SK-N-SH (cell line): ENCODE results near the gene P2RY14. TPM values are rescaled to one million over a fixed set of nuclear protein-coding genes. Genes with fewer than 3 reads are reported as not detected.
"Not testable (repeated sequence)": the region's sequence is repeated elsewhere in the genome, so short reads cannot be mapped to it uniquely, and the experiment has no call there.

Experiments used
- CTCF ChIA-PET: fragments of 300-600, 350-600 bp; formaldehyde crosslinking; extraction: SDS; loops from one replicate; lab custom pipeline; 2021; lab: Yijun Ruan, JAX
- POLR2A ChIA-PET: fragments of 350-600 bp; sonication (Branson Sonifier 250); formaldehyde crosslinking; extraction: SDS; loops from one replicate; lab custom pipeline; 2020; ENCODE audit warnings: antibody characterized with exemption, inconsistent platforms; lab: Yijun Ruan, JAX
- DNase-seq: peaks from one replicate; pipeline ENCODE4 v3.0.0; 2012
- H2AFZ ChIP-seq: fragments of 200-600 bp; sonication (generic); 2 replicates; pipeline ENCODE4 v1.8.1; 2016; ENCODE audit warnings: antibody characterized with exemption, mild to moderate bottlenecking, low read depth
- H3F3A ChIP-seq: fragments of 200-600 bp; sonication (generic); replicated peaks from 2 replicates; pipeline ENCODE3; 2016; ENCODE audit warnings: antibody characterized with exemption, mild to moderate bottlenecking; ENCODE audit not compliant: insufficient read depth
- H3K27ac ChIP-seq, 2 experiments: fragments of 200-500 bp in 1 of 2; fragments of 200-600 bp in 1 of 2; sonication (Bioruptor generic) in 1 of 2; sonication (generic), shearing (Covaris generic) in 1 of 2; 2 replicates each; pipeline versions ENCODE4 v1.5.1 to v1.6.1; 2014 to 2016; ENCODE audit warnings: low read depth in 2 of 2, inconsistent platforms in 1 of 2, low read length in 1 of 2, mild to moderate bottlenecking in 1 of 2, mixed read lengths in 1 of 2
- H3K27me3 ChIP-seq: fragments of 200-600 bp; sonication (generic), shearing (Covaris generic); 2 replicates; pipeline ENCODE4 v1.6.1; 2016; ENCODE audit warnings: mixed run types; ENCODE audit not compliant: insufficient read depth
- H3K36me3 ChIP-seq, 2 experiments: fragments of 200-500 bp in 1 of 2; fragments of 200-600 bp in 1 of 2; sonication (Bioruptor generic) in 1 of 2; sonication (generic) in 1 of 2; replicated peaks in 1 of 2; 2 replicates each; pipeline versions ENCODE3 to v1.5.1; 2014 to 2016; ENCODE audit warnings: low read length in 1 of 2, mild to moderate bottlenecking in 1 of 2; ENCODE audit not compliant: insufficient read depth in 2 of 2, control insufficient read depth in 1 of 2
- H3K4me1 ChIP-seq, 2 experiments: fragments of 200-500 bp in 1 of 2; fragments of 200-600 bp in 1 of 2; sonication (Bioruptor generic) in 1 of 2; sonication (generic), shearing (Covaris generic) in 1 of 2; 2 replicates each; pipeline versions ENCODE4 v1.5.1 to v1.6.1; 2014 to 2016; ENCODE audit warnings: low read depth in 1 of 2, low read length in 1 of 2, mixed run types in 1 of 2; ENCODE audit not compliant: insufficient read depth in 2 of 2, control insufficient read depth in 1 of 2
- H3K4me2 ChIP-seq: fragments of 200-600 bp; sonication (generic), shearing (Covaris generic); 2 replicates; pipeline ENCODE4 v1.6.1; 2017; ENCODE audit warnings: mixed run types
- H3K4me3 ChIP-seq, 2 experiments: fragments of 200-500 bp in 1 of 2; fragments of 200-600 bp in 1 of 2; sonication (Bioruptor generic) in 1 of 2; sonication (generic), shearing (Covaris generic) in 1 of 2; 2 replicates each; pipeline versions ENCODE4 v1.5.1 to v1.8.1; 2014 to 2016; ENCODE audit warnings: low read depth in 2 of 2, inconsistent platforms in 1 of 2, low read length in 1 of 2, mild to moderate bottlenecking in 1 of 2, mixed read lengths in 1 of 2, moderate library complexity in 1 of 2
- H3K79me2 ChIP-seq: fragments of 200-600 bp; sonication (generic); 2 replicates; pipeline ENCODE4 v1.8.1; 2017; ENCODE audit warnings: mild to moderate bottlenecking; ENCODE audit not compliant: insufficient read depth
- H3K9ac ChIP-seq: fragments of 200-600 bp; sonication (generic); 2 replicates; pipeline ENCODE4 v1.6.1; 2017; ENCODE audit warnings: mixed run types
- H3K9me2 ChIP-seq: fragments of 200-600 bp; sonication (generic); 2 replicates; pipeline ENCODE4 v1.6.1; 2017; ENCODE audit warnings: mixed run types
- H3K9me3 ChIP-seq: fragments of 200-600 bp; sonication (generic); 2 replicates; pipeline ENCODE4 v1.6.1; 2017; ENCODE audit warnings: mixed run types, mild to moderate bottlenecking, moderate library complexity
- H4K20me1 ChIP-seq: fragments of 200-600 bp; sonication (generic); 2 replicates; pipeline ENCODE4 v1.6.1; 2017; ENCODE audit warnings: mild to moderate bottlenecking, mixed run types; ENCODE audit not compliant: insufficient read depth
- CTCF ChIP-seq: fragments of 200-600 bp; sonication (generic); IDR thresholded peaks from 2 replicates; pipeline ENCODE4 v1.6.1; 2017; ENCODE audit warnings: antibody characterized with exemption, mild to moderate bottlenecking, moderate library complexity
- ELF1 ChIP-seq: IDR thresholded peaks from 2 replicates; pipeline ENCODE4 v1.4.0; 2012
- EP300 ChIP-seq, 2 experiments: IDR thresholded peaks; 2 replicates each; pipeline versions ENCODE4 v1.4.0 to v1.6.1; 2012; ENCODE audit warnings: borderline replicate concordance in 1 of 2, low read depth in 1 of 2, low read length in 1 of 2
- FOXM1 ChIP-seq: IDR thresholded peaks from 2 replicates; pipeline ENCODE4 v1.4.0; 2012; ENCODE audit warnings: low read depth, mild to moderate bottlenecking
- IRF3 ChIP-seq: fragments of 150-350 bp; IDR thresholded peaks from 2 replicates; pipeline ENCODE4 v1.6.1; 2016; ENCODE audit warnings: mild to moderate bottlenecking, low read depth, low read length
- RCOR1 ChIP-seq: fragments of 150-350 bp; IDR thresholded peaks from 2 replicates; pipeline ENCODE4 v1.6.1; 2017; ENCODE audit warnings: antibody characterized with exemption, low read length
- REST ChIP-seq: IDR thresholded peaks from 2 replicates; pipeline ENCODE4 v1.6.1; 2012; ENCODE audit warnings: mild to moderate bottlenecking, low read depth, low read length, moderate library complexity
- TEAD4 ChIP-seq: IDR thresholded peaks from 2 replicates; pipeline ENCODE4 v1.4.0; 2012; ENCODE audit warnings: mild to moderate bottlenecking, borderline replicate concordance; ENCODE audit not compliant: insufficient read depth
- WGBS: methylation state at CpG from one replicate; pipeline ENCODE4 v1.1.6; 2017; ENCODE audit warnings: low lambda C conversion rate; 5-methylcytosine and 5-hydroxymethylcytosine counted together
- polyA plus RNA-seq, 3 experiments: library from polyadenylated mRNA; depleted of rRNA; stranded (reverse); fragments of >200 nt; gene quantifications; 2 replicates each; pipeline ENCODE4 v1.2.3, GENCODE V29; 2012

The P2RY14 gene
- polyA plus RNA-seq, 1 of the 3 experiments (the other 2 are of a cell fraction) = not detected

- no peak overlapping the region for H3K4me3 ChIP-seq
- no peaks in the 10 kb centered on the region for H4K20me1 ChIP-seq
- no peak for TF ChIP-seq REST
- no peak for TF ChIP-seq FOXM1
- no peak for TF ChIP-seq IRF3
- no peak for TF ChIP-seq ELF1
- no peak for TF ChIP-seq TEAD4
- TF ChIP-seq CTCF = no peak
- no peak for TF ChIP-seq EP300 (IDR thresholded peaks at IDR 0.05; ENCODE audit: borderline replicate concordance in 1 of 2, low read depth in 1 of 2, low read length in 1 of 2)
- TF ChIP-seq RCOR1 = no peak
- peaks cover 4% of the 10 kb centered on the region for H3F3A ChIP-seq
- H3K4me2 ChIP-seq = no peak overlapping the region
- H3K27ac ChIP-seq = no peak overlapping the region
- H3K9me3 ChIP-seq = no peaks in the 10 kb centered on the region
- no peaks in the 10 kb centered on the region; a peak in 2 of 4 replicates for H3K4me1 ChIP-seq
- H3K9me2 ChIP-seq = no peaks in the 10 kb centered on the region
- no peak for DNase-seq
- ChIA-PET CTCF (interaction anchor here (0.9 to 1.9 kb wide), 5 partner anchors 23 to 606 kb away, joined by 3 to 6 read pairs (median 3); no protein-coding TSS in a partner anchor), POLR2A (no interaction called here)
- 65% methylated on average over 4 of the region's 4 CpGs for WGBS
- H3K79me2 ChIP-seq = no peaks in the 10 kb centered on the region
- no peak overlapping the region for H3K9ac ChIP-seq
- H3K36me3 ChIP-seq = no peaks in the 10 kb centered on the region
- no peaks in the 10 kb centered on the region; the same call in 1 of the 2 replicates for H3K27me3 ChIP-seq
- H2AFZ ChIP-seq = no peak overlapping the region
Observed at GRCh38 chr3:151232991-151233390, 45.4 kb downstream of the P2RY14 start.

- H3K27me3 ChIP-seq, H3K9me3 ChIP-seq, H3K27ac ChIP-seq, H3K9me2 ChIP-seq, H3K4me2 ChIP-seq, H3F3A ChIP-seq, H3K36me3 ChIP-seq, H3K4me1 ChIP-seq, H3K79me2 ChIP-seq, H3K4me3 ChIP-seq, H4K20me1 ChIP-seq, H3K9ac ChIP-seq, H2AFZ ChIP-seq, DNase-seq, POLR2A ChIA-PET: not testable (repeated sequence)
- CTCF ChIA-PET = interaction anchor here (0.9 to 1.9 kb wide), 6 partner anchors 23 to 606 kb away, joined by 3 to 6 read pairs (median 3); no protein-coding TSS in a partner anchor
Observed at GRCh38 chr3:151232403-151232802, 45.9 kb downstream of the P2RY14 start.
